GM19240 (cell line): ENCODE data around the gene CARS1.

Experiments
- DNase-seq: peaks from one replicate; pipeline ENCODE4 v3.0.0; 2011; ENCODE audit warnings: low spot score; ENCODE audit not compliant: insufficient read length

CARS1 gene

DNA sequence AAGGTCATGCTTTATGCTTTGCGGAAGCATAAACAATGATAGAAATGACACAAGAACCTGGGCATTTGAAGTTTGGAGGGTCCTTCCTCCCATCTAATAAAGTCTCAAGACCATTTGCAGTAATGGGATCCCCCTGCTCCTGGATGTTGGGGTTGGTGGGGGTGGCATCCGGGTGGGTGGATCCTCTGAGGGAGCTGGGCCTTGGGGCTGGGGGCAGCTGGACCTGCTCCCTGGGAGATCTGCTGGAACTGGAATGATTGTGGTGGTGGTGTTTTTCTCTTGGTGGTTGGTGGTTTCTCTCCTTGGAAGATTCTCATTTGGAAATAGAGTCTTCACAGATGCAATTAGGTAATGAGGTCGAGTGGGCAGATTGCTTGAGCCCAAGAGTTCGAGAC lies 62.9 kb downstream of the CARS1 start:
- DNase-seq, result no peak

- no peak for DNase-seq
Observed at GRCh38 chr11:2992997-2993325, 64.3 kb downstream of the CARS1 start.

DNA sequence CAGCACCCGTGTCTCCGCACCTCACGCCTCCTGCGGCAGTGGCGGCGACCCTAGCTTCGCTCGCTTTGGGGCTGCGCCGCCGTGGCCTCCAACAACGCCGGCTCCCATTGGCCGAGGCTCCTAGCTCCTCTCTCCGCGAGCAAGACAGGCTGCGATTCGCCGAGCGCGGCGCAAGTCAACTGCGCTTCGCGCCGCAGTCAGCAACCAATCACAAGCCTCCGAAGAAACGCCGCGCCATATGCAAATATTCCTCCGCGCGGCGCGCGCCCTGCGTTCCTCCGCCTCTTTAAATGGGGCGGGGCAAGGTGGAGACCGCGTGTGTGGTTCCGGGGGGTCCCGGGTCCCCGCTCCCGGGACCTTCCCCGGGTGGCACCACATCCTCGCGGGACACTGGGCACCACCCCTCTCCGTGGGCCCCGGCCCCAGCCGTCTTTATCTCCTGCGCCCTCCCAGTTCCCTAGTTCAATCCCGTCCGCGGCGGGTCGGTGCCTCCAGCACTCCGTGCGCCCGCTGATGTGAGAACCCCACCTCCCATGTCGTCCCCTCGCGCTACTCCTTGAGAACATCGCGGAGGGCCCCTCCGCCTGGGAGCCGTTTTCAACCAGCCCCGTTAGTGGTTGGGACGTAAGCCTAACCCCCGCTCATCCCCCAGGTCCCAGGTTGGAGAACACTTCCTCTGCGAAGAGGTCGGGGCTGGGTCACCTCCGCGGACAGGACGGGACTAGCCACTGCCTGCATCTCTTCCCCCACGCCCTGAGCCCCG lies 64.8 kb downstream of the CARS1 start, which contains the start of gene NAP1L4:
TSS of gene NAP1L4 (minus strand) at position 96 of the 763 bp plus-strand sequence. CDS start 13,109 bp downstream, outside the sequence.
- peak; percentile 99 for DNase-seq

GRCh38 chr11:2991452-2992233 lies 65.6 kb downstream of the CARS1 start:
- DNase-seq, result no peak

- no peak for DNase-seq
Observed at GRCh38 chr11:2990617-2991451, 66.4 kb downstream of the CARS1 start.

DNA sequence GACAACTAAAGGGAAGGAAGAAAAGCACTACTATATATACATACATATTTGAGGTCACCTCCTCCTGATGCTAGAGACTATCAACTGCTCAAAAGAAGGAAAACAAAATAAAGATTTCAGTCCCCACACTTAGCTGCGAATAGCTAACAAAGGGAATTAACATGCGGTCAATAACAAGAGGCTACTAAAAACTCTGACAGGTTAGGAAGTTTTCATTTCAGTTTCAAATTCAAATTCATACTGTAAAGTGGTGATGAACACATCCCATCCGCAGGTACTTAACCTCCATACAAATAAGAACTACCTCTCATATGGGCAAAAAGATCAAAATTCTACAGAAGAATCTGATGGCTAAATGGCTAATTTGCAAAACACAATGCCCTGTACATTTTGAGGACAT lies 67.7 kb downstream of the CARS1 start:
- no peak for DNase-seq

DNA sequence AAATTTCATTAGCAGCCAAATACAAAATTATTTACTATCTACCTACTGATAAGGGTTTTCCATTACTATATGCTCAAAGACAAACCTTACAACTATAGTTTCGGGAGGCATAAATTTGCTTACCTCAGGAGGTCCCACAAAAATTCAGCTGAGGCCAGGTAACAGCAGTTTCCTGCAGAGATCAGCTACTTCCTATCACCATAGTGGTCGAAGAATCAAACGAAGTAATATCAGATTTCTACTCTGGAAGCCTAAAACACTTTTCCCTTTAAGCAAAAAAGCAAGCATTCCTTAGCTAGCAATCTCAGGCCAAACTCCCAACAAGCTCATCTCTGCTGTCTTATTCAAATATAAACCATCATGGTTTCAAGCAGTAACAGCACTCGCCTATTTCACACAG lies 68.2 kb downstream of the CARS1 start:
- no peak for DNase-seq

DNA sequence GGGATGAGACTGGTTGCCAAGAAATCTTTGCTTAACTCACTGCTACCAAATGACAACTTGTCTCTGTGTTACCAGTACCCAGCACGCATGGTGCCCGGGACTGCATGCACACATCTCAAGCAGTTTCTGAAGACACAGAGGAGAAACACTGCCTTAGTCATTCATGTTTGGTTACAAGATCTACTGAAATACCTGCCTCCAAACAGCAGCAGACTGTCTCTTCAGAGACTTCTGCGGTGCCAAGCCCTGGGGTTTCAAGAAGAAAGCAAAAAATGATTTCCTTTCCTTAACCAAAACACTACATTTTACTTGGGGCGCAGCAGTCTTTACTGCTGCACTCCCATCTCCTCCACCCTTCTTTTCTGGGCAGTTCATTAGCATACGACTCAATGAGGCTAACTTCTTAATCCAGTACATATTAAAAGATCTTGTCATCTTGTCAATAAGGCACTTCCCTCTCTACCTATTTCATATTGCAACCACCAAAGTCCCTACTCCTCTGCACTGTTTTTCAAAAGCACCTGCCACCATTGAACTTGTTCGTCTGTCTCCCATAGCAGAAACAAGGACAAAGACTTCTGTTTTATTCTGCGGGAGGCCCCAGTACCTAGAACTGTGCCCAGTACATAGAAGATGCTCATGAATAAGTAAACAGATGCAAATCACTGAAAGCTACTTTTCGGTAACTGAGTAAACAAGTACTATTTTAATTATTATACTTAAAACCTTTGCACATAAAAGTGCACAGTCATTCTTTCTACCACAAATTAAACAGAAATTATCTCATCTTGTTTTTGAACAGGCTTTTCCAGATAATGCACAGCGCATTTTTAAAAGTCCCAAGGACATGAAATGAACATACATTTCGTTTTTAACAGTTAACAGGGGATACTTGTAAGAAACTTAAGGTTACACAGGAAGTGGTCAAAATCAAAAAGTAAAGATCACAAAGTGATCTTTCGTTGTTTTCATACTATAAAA lies 69.1 kb downstream of the CARS1 start:
- DNase-seq, result no peak

GRCh38 chr11:2983908-2984307 lies 73.3 kb downstream of the CARS1 start:
- DNase-seq, result no peak

- DNase-seq, result no peak
Observed at GRCh38 chr11:2982214-2982613, 75.0 kb downstream of the CARS1 start.

- no peak for DNase-seq
Observed at GRCh38 chr11:2981130-2981529, 76.1 kb downstream of the CARS1 start.

GRCh38 chr11:2980168-2980840 lies 76.9 kb downstream of the CARS1 start:
- no peak for DNase-seq

GRCh38 chr11:2977113-2977512 lies 80.1 kb downstream of the CARS1 start:
- DNase-seq, result no peak

GRCh38 chr11:2976294-2977063 lies 80.7 kb downstream of the CARS1 start:
- DNase-seq, result no peak

DNA sequence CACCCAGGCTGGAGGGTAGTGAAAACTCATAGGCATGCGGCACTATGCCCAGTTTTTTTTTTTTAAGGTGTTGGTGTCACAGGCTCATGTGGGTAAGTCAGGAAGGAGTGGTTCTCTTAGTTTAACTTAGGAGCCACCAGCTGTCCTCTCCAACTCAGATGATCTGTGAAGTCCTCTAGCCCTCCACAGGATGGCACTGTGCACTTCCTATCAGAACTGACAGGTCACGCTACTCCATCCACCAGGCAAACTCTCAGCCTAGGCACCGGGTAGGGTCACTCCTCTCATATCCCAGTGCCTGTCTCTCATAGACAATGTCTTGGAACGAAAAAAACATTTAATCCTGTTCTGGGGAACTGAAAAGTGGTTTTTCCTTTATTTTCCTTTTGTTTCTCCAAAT lies 81.6 kb downstream of the CARS1 start:
- no peak for DNase-seq

GRCh38 chr11:2974272-2974671 lies 83.0 kb downstream of the CARS1 start:
- no peak for DNase-seq

- no peak for DNase-seq
Observed at GRCh38 chr11:2968341-2968900, 88.8 kb downstream of the CARS1 start.

DNA sequence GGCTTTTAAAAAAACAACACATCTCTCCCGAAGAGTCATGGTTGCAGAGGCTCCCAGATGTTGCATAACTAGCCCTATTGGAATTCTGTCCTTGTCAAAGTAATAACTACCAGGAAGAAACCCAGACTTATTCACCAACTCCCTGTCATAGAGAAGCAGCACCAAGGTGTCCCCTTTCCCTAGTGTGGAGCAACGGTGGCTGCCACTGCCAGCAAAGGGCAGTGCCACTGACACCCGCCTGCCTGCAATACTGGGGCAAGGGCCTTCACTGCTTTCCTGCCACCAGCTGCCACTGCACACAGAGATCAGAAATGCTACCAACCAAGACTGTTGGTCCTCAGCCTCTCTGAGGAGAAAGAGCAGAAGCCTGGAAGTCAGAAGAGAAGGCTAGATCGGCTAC lies 92.4 kb downstream of the CARS1 start:
- no peak for DNase-seq

GRCh38 chr11:2963761-2964160 lies 93.5 kb downstream of the CARS1 start:
- DNase-seq, result no peak
